WTC11 (cell line): ENCODE data around the gene HSPBAP1. TPM values are rescaled to one million over a fixed set of nuclear protein-coding genes. Genes with fewer than 3 reads are reported as not detected.

Experiments used
- ATAC-seq: fragments of 200-7000 bp; cut with Tn5 transposase; 2 replicates; pipeline ENCODE4 v1.10.0; 2021; ENCODE audit warnings: mild to moderate bottlenecking, moderate library complexity
- CTCF ChIA-PET: fragments of 300-600 bp; sonication (Branson Sonifier 250); formaldehyde crosslinking; loops from one replicate; lab custom pipeline; 2021; ENCODE audit warnings: antibody characterized with exemption; lab: Charles Lee
- POLR2A ChIA-PET: fragments of 350-600 bp; sonication (Branson Sonifier 250); formaldehyde crosslinking; loops from one replicate; lab custom pipeline; 2021; ENCODE audit warnings: antibody characterized with exemption; lab: Charles Lee
- DNase-seq: peaks from one replicate; pipeline ENCODE4 v3.0.0; 2021; ENCODE audit warnings: low spot score
- H3K27ac Mint-ChIP-seq: 2 replicates; pipeline ENCODE4 v1.8.0; 2021; ENCODE audit warnings: mixed read lengths
- H3K27me3 Mint-ChIP-seq: 2 replicates; pipeline ENCODE4 v1.8.0; 2021; ENCODE audit warnings: low read depth, mild to moderate bottlenecking, moderate library complexity, mixed read lengths
- H3K36me3 Mint-ChIP-seq: 2 replicates; pipeline ENCODE4 v1.8.0; 2021; ENCODE audit warnings: mixed read lengths
- H3K4me1 Mint-ChIP-seq: 2 replicates; pipeline ENCODE4 v1.8.0; 2022; ENCODE audit warnings: mixed read lengths
- H3K4me3 Mint-ChIP-seq: 2 replicates; pipeline ENCODE4 v1.8.0; 2021; ENCODE audit warnings: mild to moderate bottlenecking, moderate library complexity, mixed read lengths
- H3K9me3 Mint-ChIP-seq: 2 replicates; pipeline ENCODE4 v1.8.0; 2021; ENCODE audit warnings: mixed read lengths
- CBFB ChIP-seq: sonication (generic); formaldehyde crosslinking; IDR thresholded peaks from 2 replicates; pipeline ENCODE4 v1.8.1; 2022; ENCODE audit warnings: mild to moderate bottlenecking, low read depth, missing genetic modification reagents
- FOXK1 ChIP-seq: sonication (generic); formaldehyde crosslinking; IDR thresholded peaks from 2 replicates; pipeline ENCODE4 v1.8.0; 2022; ENCODE audit warnings: mild to moderate bottlenecking, moderate library complexity, missing genetic modification reagents
- FOXP1 ChIP-seq: sonication (generic); formaldehyde crosslinking; IDR thresholded peaks from 2 replicates; pipeline ENCODE4 v1.8.0; 2022; ENCODE audit warnings: missing genetic modification reagents, mild to moderate bottlenecking, moderate library complexity, borderline replicate concordance
- KAT7 ChIP-seq: sonication (generic); formaldehyde crosslinking; IDR thresholded peaks from 2 replicates; pipeline ENCODE4 v1.8.1; 2023; ENCODE audit warnings: missing genetic modification reagents, mild to moderate bottlenecking, borderline replicate concordance
- RORB ChIP-seq: fragments of 250-450 bp; sonication (Bioruptor Pico); IDR thresholded peaks from 2 replicates; pipeline ENCODE4 v1.9.0; 2021; ENCODE audit warnings: mild to moderate bottlenecking
- TCF7 ChIP-seq: sonication (generic); formaldehyde crosslinking; IDR thresholded peaks from 2 replicates; pipeline ENCODE4 v1.8.0; 2022; ENCODE audit warnings: mild to moderate bottlenecking, low read depth, missing genetic modification reagents, moderate library complexity
- TP53 ChIP-seq: sonication (generic); formaldehyde crosslinking; IDR thresholded peaks from 2 replicates; pipeline ENCODE4 v1.8.1; 2023; ENCODE audit warnings: mild to moderate bottlenecking, missing genetic modification reagents
- ZNF219 ChIP-seq: sonication (generic); formaldehyde crosslinking; IDR thresholded peaks from 2 replicates; pipeline ENCODE4 v1.8.0; 2023; ENCODE audit warnings: missing genetic modification reagents, mild to moderate bottlenecking, borderline replicate concordance
- ZNF396 ChIP-seq: fragments of 250-450 bp; sonication (Bioruptor Pico); IDR thresholded peaks from 2 replicates; pipeline ENCODE4 v1.8.0; 2021; ENCODE audit warnings: mild to moderate bottlenecking, moderate library complexity, borderline replicate concordance
- total RNA-seq: library from RNA; stranded (reverse); gene quantifications from 3 replicates; pipeline ENCODE4 v1.2.3, GENCODE V29; 2021
- TF ChIP-seq, protein P1 (sequence below): sonication (generic); formaldehyde crosslinking; IDR thresholded peaks from 2 replicates; pipeline ENCODE4 v1.8.1; 2023; ENCODE audit warnings: mild to moderate bottlenecking, missing genetic modification reagents, moderate library complexity
- TF ChIP-seq, protein P2 (sequence below): sonication (generic); formaldehyde crosslinking; IDR thresholded peaks from 2 replicates; pipeline ENCODE4 v1.8.0; 2023; ENCODE audit warnings: missing genetic modification reagents, mild to moderate bottlenecking, borderline replicate concordance
- TF ChIP-seq, protein P3 (sequence below): fragments of 250-450 bp; sonication (Bioruptor Pico); IDR thresholded peaks from 2 replicates; pipeline ENCODE4 v1.8.0; 2021; ENCODE audit warnings: mild to moderate bottlenecking
- TF ChIP-seq, protein P4 (sequence below): sonication (generic); formaldehyde crosslinking; conservative IDR thresholded peaks from 2 replicates; pipeline ENCODE4 v1.8.1; 2023; ENCODE audit warnings: mild to moderate bottlenecking, low read depth, missing genetic modification reagents, moderate library complexity
- TF ChIP-seq, protein P5 (sequence below): fragments of 250-450 bp; sonication (Bioruptor Pico); IDR thresholded peaks from 2 replicates; pipeline ENCODE4 v1.9.0; 2021; ENCODE audit warnings: moderate library complexity, mild to moderate bottlenecking, inconsistent platforms, borderline replicate concordance
- TF ChIP-seq, protein P6 (sequence below): fragments of 250-450 bp; sonication (Bioruptor Pico); IDR thresholded peaks from 2 replicates; pipeline ENCODE4 v1.9.0; 2021; ENCODE audit warnings: mild to moderate bottlenecking

Gene HSPBAP1
- total RNA-seq, 1 experiment from 2014 or later = 9.1 TPM

DNA sequence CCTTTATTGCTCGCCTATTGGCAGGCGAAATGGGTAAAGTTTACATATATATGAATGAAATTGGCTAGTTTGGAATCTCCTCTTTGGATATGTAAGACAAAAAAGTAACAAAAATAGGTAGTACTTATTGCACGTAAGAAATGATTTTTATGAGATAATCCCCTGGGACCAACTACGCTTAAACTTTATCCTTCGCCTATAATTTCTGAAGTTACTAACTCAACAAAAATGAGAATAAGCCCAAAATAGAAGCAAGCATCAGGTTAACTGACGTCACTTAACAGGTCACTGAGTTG lies 800 bp upstream of the HSPBAP1 start:
- CTCF ChIA-PET = interaction anchor here (1.5 kb wide), 1 partner anchor 221 kb away, joined by 4 read pairs; no protein-coding TSS in a partner anchor
- ATAC-seq (no peak), DNase-seq (no peak)
- POLR2A ChIA-PET = interaction anchor here (0.5 to 1.1 kb wide), 2 partner anchors 34 to 95 kb away, joined by 3 to 10 read pairs; no protein-coding TSS in a partner anchor
- TF ChIP-seq TCF7 (CRISPR knock-in tag) = no peak
- TF ChIP-seq ZNF219 (CRISPR knock-in tag) = no peak
- TF ChIP-seq, protein P1, sequence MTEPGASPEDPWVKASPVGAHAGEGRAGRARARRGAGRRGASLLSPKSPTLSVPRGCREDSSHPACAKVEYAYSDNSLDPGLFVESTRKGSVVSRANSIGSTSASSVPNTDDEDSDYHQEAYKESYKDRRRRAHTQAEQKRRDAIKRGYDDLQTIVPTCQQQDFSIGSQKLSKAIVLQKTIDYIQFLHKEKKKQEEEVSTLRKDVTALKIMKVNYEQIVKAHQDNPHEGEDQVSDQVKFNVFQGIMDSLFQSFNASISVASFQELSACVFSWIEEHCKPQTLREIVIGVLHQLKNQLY (CRISPR knock-in tag) = no peak
- no peak for TF ChIP-seq TP53 (CRISPR knock-in tag)
- TF ChIP-seq KAT7 = no peak
- TF ChIP-seq, protein P2, sequence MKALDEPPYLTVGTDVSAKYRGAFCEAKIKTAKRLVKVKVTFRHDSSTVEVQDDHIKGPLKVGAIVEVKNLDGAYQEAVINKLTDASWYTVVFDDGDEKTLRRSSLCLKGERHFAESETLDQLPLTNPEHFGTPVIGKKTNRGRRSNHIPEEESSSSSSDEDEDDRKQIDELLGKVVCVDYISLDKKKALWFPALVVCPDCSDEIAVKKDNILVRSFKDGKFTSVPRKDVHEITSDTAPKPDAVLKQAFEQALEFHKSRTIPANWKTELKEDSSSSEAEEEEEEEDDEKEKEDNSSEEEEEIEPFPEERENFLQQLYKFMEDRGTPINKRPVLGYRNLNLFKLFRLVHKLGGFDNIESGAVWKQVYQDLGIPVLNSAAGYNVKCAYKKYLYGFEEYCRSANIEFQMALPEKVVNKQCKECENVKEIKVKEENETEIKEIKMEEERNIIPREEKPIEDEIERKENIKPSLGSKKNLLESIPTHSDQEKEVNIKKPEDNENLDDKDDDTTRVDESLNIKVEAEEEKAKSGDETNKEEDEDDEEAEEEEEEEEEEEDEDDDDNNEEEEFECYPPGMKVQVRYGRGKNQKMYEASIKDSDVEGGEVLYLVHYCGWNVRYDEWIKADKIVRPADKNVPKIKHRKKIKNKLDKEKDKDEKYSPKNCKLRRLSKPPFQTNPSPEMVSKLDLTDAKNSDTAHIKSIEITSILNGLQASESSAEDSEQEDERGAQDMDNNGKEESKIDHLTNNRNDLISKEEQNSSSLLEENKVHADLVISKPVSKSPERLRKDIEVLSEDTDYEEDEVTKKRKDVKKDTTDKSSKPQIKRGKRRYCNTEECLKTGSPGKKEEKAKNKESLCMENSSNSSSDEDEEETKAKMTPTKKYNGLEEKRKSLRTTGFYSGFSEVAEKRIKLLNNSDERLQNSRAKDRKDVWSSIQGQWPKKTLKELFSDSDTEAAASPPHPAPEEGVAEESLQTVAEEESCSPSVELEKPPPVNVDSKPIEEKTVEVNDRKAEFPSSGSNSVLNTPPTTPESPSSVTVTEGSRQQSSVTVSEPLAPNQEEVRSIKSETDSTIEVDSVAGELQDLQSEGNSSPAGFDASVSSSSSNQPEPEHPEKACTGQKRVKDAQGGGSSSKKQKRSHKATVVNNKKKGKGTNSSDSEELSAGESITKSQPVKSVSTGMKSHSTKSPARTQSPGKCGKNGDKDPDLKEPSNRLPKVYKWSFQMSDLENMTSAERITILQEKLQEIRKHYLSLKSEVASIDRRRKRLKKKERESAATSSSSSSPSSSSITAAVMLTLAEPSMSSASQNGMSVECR = no peak
- TF ChIP-seq, protein P3, sequence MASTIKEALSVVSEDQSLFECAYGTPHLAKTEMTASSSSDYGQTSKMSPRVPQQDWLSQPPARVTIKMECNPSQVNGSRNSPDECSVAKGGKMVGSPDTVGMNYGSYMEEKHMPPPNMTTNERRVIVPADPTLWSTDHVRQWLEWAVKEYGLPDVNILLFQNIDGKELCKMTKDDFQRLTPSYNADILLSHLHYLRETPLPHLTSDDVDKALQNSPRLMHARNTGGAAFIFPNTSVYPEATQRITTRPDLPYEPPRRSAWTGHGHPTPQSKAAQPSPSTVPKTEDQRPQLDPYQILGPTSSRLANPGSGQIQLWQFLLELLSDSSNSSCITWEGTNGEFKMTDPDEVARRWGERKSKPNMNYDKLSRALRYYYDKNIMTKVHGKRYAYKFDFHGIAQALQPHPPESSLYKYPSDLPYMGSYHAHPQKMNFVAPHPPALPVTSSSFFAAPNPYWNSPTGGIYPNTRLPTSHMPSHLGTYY (CRISPR knock-in tag) = no peak
- TF ChIP-seq, protein P4, sequence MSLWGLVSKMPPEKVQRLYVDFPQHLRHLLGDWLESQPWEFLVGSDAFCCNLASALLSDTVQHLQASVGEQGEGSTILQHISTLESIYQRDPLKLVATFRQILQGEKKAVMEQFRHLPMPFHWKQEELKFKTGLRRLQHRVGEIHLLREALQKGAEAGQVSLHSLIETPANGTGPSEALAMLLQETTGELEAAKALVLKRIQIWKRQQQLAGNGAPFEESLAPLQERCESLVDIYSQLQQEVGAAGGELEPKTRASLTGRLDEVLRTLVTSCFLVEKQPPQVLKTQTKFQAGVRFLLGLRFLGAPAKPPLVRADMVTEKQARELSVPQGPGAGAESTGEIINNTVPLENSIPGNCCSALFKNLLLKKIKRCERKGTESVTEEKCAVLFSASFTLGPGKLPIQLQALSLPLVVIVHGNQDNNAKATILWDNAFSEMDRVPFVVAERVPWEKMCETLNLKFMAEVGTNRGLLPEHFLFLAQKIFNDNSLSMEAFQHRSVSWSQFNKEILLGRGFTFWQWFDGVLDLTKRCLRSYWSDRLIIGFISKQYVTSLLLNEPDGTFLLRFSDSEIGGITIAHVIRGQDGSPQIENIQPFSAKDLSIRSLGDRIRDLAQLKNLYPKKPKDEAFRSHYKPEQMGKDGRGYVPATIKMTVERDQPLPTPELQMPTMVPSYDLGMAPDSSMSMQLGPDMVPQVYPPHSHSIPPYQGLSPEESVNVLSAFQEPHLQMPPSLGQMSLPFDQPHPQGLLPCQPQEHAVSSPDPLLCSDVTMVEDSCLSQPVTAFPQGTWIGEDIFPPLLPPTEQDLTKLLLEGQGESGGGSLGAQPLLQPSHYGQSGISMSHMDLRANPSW = no peak
- no peak for TF ChIP-seq ZNF396 (CRISPR knock-in tag)
- TF ChIP-seq CBFB (CRISPR knock-in tag) = no peak
- TF ChIP-seq RORB (CRISPR knock-in tag) = no peak
- TF ChIP-seq, protein P5, sequence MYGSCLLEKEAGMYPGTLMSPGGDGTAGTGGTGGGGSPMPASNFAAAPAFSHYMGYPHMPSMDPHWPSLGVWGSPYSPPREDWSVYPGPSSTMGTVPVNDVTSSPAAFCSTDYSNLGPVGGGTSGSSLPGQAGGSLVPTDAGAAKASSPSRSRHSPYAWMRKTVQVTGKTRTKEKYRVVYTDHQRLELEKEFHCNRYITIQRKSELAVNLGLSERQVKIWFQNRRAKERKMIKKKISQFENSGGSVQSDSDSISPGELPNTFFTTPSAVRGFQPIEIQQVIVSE (CRISPR knock-in tag) = no peak
- TF ChIP-seq FOXK1 (CRISPR knock-in tag) = no peak
- TF ChIP-seq FOXP1 = no peak
- TF ChIP-seq, protein P6, sequence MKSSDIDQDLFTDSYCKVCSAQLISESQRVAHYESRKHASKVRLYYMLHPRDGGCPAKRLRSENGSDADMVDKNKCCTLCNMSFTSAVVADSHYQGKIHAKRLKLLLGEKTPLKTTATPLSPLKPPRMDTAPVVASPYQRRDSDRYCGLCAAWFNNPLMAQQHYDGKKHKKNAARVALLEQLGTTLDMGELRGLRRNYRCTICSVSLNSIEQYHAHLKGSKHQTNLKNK (CRISPR knock-in tag) = no peak
- peak overlapping the region; percentile 99 for H3K27ac Mint-ChIP-seq
- H3K4me1 Mint-ChIP-seq = peaks cover 18% of the 10 kb centered on the region
- H3K36me3 Mint-ChIP-seq = no peaks in the 10 kb centered on the region
- H3K4me3 Mint-ChIP-seq = peak overlapping the region; percentile 81
- H3K9me3 Mint-ChIP-seq = no peaks in the 10 kb centered on the region
- H3K27me3 Mint-ChIP-seq = peaks cover 9% of the 10 kb centered on the region
